ENCODE results near the gene C19orf33. TPM values are rescaled to one million over a fixed set of nuclear protein-coding genes. Genes with fewer than 3 reads are reported as not detected.

The C19orf33 gene
- total and polyA plus RNA-seq, 9 of the 15 experiments (the other 6 are each of a cell fraction or from before 2014, with no cell fraction given), result 3.2 TPM; not detected in 8

- TF ChIP-seq EP400 (IDR thresholded peaks at IDR 0.05) (0 out of 2 replicates have a peak, but pooled peaks have one; percentile 52), MXI1 (IDR thresholded peaks at IDR 0.05; ENCODE audit: low read depth, low read length) (0 out of 2 replicates have a peak, but pooled peaks have one; percentile 68), MYBL2 (IDR thresholded peaks at IDR 0.05; ENCODE audit: low read depth) (no peak), MYBL2 (CRISPR knock-in tag; IDR thresholded peaks at IDR 0.05; ENCODE audit: borderline replicate concordance) (no peak), RUNX1 (IDR thresholded peaks at IDR 0.05; ENCODE audit: low read depth) (no peak), RB1 (IDR thresholded peaks at IDR 0.05; ENCODE audit: low read depth) (no peak), SAFB2 (IDR thresholded peaks at IDR 0.05; ENCODE audit: borderline replicate concordance, low read depth, low read length, severe bottlenecking) (no peak), IRF1 (CRISPR knock-in tag; IDR thresholded peaks at IDR 0.05; ENCODE audit: borderline replicate concordance) (no peak), ZBTB34 (CRISPR knock-in tag; IDR thresholded peaks at IDR 0.05) (no peak), TEAD4 (IDR thresholded peaks at IDR 0.05; ENCODE audit: low read length) (no peak), TEAD4 (CRISPR knock-in tag; IDR thresholded peaks at IDR 0.05; ENCODE audit: borderline replicate concordance) (no peak), TAF9B (IDR thresholded peaks at IDR 0.05; ENCODE audit: partially characterized antibody) (no peak), BDP1 (IDR thresholded peaks at IDR 0.05; ENCODE audit: insufficient read depth, insufficient read length) (no peak), FOSL1 (tag; conservative IDR thresholded peaks at IDR 0.05) (no peak), NCOR1 (IDR thresholded peaks at IDR 0.05) (no peak), NFYB (IDR thresholded peaks at IDR 0.05; ENCODE audit: extremely low read depth, insufficient read length) (no peak), ZBTB2 (IDR thresholded peaks at IDR 0.05) (peak; percentile 77), AFF4 (CRISPR knock-in tag; IDR thresholded peaks at IDR 0.05) (no peak), ZSCAN32 (CRISPR knock-in tag; IDR thresholded peaks at IDR 0.05) (no peak), SIN3B (IDR thresholded peaks at IDR 0.05; ENCODE audit: low read depth) (no peak)
Measured at GRCh38 chr19:38336638-38337359, 32.7 kb downstream of the C19orf33 start (continued).

Data from K562 (cell line).